Neural cell (in vitro differentiated cells): ENCODE data around the gene RERE. TPM values are rescaled to one million over a fixed set of nuclear protein-coding genes. Genes with fewer than 3 reads are reported as not detected.

Experiments used
- H2AFZ ChIP-seq: fragments of 200-600, 300-800 bp; sonication (generic), shearing (Covaris generic); 2 replicates; pipeline ENCODE4 v1.6.0; 2014; ENCODE audit warnings: low read depth, mild to moderate bottlenecking, antibody characterized with exemption, low read length, moderate library complexity
- H3F3A ChIP-seq: fragments of 200-600 bp; shearing (Covaris generic); 2 replicates; pipeline ENCODE4 v1.6.1; 2016; ENCODE audit warnings: mild to moderate bottlenecking, moderate library complexity, mixed read lengths, antibody characterized with exemption, low read length; ENCODE audit not compliant: insufficient read depth, poor library complexity, severe bottlenecking
- H3K27ac ChIP-seq: fragments of 200-600, 300-800 bp; sonication (generic), shearing (Covaris generic); 2 replicates; pipeline ENCODE4 v1.5.1; 2014; ENCODE audit warnings: mild to moderate bottlenecking, low read length, moderate library complexity
- H3K27me3 ChIP-seq: fragments of 300-800, 200-600 bp; sonication (generic), shearing (Covaris generic); 2 replicates; pipeline ENCODE4 v1.6.0; 2014; ENCODE audit warnings: mild to moderate bottlenecking, low read depth, low read length, moderate library complexity; ENCODE audit not compliant: insufficient read depth
- H3K36me3 ChIP-seq: fragments of 300-800, 200-600 bp; sonication (generic), shearing (Covaris generic); 2 replicates; pipeline ENCODE4 v1.5.1; 2014; ENCODE audit warnings: mild to moderate bottlenecking, antibody characterized with exemption, low read length, moderate library complexity; ENCODE audit not compliant: insufficient read depth
- H3K4me2 ChIP-seq: fragments of 300-800, 200-600 bp; sonication (generic), shearing (Covaris generic); 2 replicates; pipeline ENCODE4 v1.6.0; 2014; ENCODE audit warnings: mild to moderate bottlenecking, low read length
- H3K4me3 ChIP-seq: fragments of 300-800, 200-600 bp; sonication (generic), shearing (Covaris generic); 2 replicates; pipeline ENCODE4 v1.5.1; 2014; ENCODE audit warnings: mild to moderate bottlenecking, low read length, moderate library complexity
- H3K79me2 ChIP-seq: fragments of 200-600 bp; shearing (Covaris generic); replicated peaks from 2 replicates; pipeline ENCODE4 v1.6.0; 2014; ENCODE audit warnings: mild to moderate bottlenecking, low read length, moderate library complexity; ENCODE audit not compliant: insufficient read depth
- H3K9ac ChIP-seq: fragments of 300-800, 200-600 bp; sonication (generic), shearing (Covaris generic); 2 replicates; pipeline ENCODE4 v1.6.1; 2016; ENCODE audit warnings: mild to moderate bottlenecking, low read length, mixed read lengths
- H3K9me2 ChIP-seq: fragments of 200-600 bp; shearing (Covaris generic); 2 replicates; pipeline ENCODE4 v1.6.1; 2016; ENCODE audit warnings: mild to moderate bottlenecking, low read length, mixed read lengths; ENCODE audit not compliant: insufficient read depth
- H3K9me3 ChIP-seq: fragments of 200-600, 300-800 bp; sonication (generic), shearing (Covaris generic); 2 replicates; pipeline ENCODE4 v1.6.1; 2016; ENCODE audit warnings: mild to moderate bottlenecking, mixed run types, low read length, moderate library complexity, mixed read lengths
- H4K20me1 ChIP-seq: fragments of 200-600 bp; shearing (Covaris generic); 2 replicates; pipeline ENCODE4 v1.6.1; 2016; ENCODE audit warnings: mild to moderate bottlenecking, mixed run types; ENCODE audit not compliant: insufficient read depth
- EP300 ChIP-seq: fragments of 450-650 bp; conservative IDR thresholded peaks from 2 replicates; pipeline ENCODE4 v1.6.1; 2014; ENCODE audit warnings: antibody characterized with exemption, mild to moderate bottlenecking, moderate library complexity; ENCODE audit not compliant: poor library complexity, severe bottlenecking
- EZH2 ChIP-seq: fragments of 200-600, 300-800 bp; shearing (Covaris generic), sonication (generic); IDR thresholded peaks from 2 replicates; pipeline ENCODE4 v1.6.1; 2014; ENCODE audit warnings: antibody characterized with exemption, low read length, borderline replicate concordance, mild to moderate bottlenecking; ENCODE audit not compliant: insufficient read depth, poor library complexity, severe bottlenecking
- MXI1 ChIP-seq: fragments of 450-650 bp; conservative IDR thresholded peaks from 2 replicates; pipeline ENCODE4 v1.6.1; 2014; ENCODE audit warnings: antibody characterized with exemption, mild to moderate bottlenecking; ENCODE audit not compliant: poor library complexity, severe bottlenecking
- POLR2AphosphoS5 ChIP-seq: IDR thresholded peaks from 2 replicates; pipeline ENCODE4 v1.6.1; 2012
- RAD21 ChIP-seq: fragments of 450-650 bp; conservative IDR thresholded peaks from 2 replicates; pipeline ENCODE4 v1.6.1; 2014; ENCODE audit warnings: antibody characterized with exemption, mild to moderate bottlenecking, moderate library complexity
- SMC3 ChIP-seq: fragments of 450-650 bp; conservative IDR thresholded peaks from 2 replicates; pipeline ENCODE4 v1.6.1; 2014; ENCODE audit warnings: antibody characterized with exemption, mild to moderate bottlenecking, moderate library complexity; ENCODE audit not compliant: poor library complexity
- TAF1 ChIP-seq: IDR thresholded peaks from 2 replicates; pipeline ENCODE4 v1.6.1; 2012; ENCODE audit warnings: low read depth
- polyA plus RNA-seq: library from polyadenylated mRNA; depleted of rRNA; stranded (reverse); fragments of >200 nt; gene quantifications from 2 replicates; pipeline ENCODE4 v1.2.3, GENCODE V29; 2014
- TF ChIP-seq, protein P1 (sequence below): fragments of 450-650 bp; IDR thresholded peaks from 2 replicates; pipeline ENCODE4 v1.5.1; 2014; ENCODE audit warnings: antibody characterized with exemption, mild to moderate bottlenecking, moderate library complexity; ENCODE audit not compliant: poor library complexity, severe bottlenecking
- TF ChIP-seq, protein P2 (sequence below): IDR thresholded peaks from 2 replicates; pipeline ENCODE4 v1.6.1; 2012; ENCODE audit warnings: borderline replicate concordance

The RERE gene
- polyA plus RNA-seq, 1 donor from 2014 or later, result 21.0 TPM

DNA sequence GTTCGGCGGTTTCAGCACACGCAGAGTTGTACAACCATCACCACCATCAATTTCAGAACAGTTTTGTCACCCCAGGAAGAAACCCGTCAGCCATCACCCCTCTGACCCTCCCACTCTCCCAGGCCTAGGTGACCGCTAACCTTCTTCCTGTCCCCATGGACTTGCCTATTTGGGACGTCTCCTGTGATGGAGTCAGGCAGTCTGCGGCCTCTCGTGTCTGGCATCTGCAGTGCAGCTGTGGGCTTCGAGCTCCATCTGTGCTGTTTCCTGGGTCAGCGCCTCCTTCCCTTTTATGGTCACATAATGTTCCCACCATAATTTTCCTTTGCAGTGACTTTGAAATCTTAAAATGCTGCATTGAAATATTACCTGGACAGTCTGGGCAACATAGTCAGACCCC is 475.1 kb downstream of the RERE start:
- H3F3A ChIP-seq, result no peaks in the 10 kb centered on the region
- H3K4me2 ChIP-seq, result no peak overlapping the region
- no peaks in the 10 kb centered on the region for H3K27me3 ChIP-seq
- no peak overlapping the region for H2AFZ ChIP-seq
- TF ChIP-seq RAD21 (no peak), TAF1 (no peak), EP300 (no peak), MXI1 (no peak), POLR2AphosphoS5 (no peak)
- TF ChIP-seq, protein P1, sequence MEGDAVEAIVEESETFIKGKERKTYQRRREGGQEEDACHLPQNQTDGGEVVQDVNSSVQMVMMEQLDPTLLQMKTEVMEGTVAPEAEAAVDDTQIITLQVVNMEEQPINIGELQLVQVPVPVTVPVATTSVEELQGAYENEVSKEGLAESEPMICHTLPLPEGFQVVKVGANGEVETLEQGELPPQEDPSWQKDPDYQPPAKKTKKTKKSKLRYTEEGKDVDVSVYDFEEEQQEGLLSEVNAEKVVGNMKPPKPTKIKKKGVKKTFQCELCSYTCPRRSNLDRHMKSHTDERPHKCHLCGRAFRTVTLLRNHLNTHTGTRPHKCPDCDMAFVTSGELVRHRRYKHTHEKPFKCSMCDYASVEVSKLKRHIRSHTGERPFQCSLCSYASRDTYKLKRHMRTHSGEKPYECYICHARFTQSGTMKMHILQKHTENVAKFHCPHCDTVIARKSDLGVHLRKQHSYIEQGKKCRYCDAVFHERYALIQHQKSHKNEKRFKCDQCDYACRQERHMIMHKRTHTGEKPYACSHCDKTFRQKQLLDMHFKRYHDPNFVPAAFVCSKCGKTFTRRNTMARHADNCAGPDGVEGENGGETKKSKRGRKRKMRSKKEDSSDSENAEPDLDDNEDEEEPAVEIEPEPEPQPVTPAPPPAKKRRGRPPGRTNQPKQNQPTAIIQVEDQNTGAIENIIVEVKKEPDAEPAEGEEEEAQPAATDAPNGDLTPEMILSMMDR, result no peak
- no peaks in the 10 kb centered on the region for H3K9me3 ChIP-seq
- H3K79me2 ChIP-seq, result no peaks in the 10 kb centered on the region
- peaks cover 9% of the 10 kb centered on the region for H3K36me3 ChIP-seq
- no peaks in the 10 kb centered on the region for H4K20me1 ChIP-seq
- no peaks in the 10 kb centered on the region for H3K9me2 ChIP-seq
- no peak overlapping the region for H3K27ac ChIP-seq
- H3K9ac ChIP-seq, result no peak overlapping the region
- H3K4me3 ChIP-seq, result no peak overlapping the region

DNA sequence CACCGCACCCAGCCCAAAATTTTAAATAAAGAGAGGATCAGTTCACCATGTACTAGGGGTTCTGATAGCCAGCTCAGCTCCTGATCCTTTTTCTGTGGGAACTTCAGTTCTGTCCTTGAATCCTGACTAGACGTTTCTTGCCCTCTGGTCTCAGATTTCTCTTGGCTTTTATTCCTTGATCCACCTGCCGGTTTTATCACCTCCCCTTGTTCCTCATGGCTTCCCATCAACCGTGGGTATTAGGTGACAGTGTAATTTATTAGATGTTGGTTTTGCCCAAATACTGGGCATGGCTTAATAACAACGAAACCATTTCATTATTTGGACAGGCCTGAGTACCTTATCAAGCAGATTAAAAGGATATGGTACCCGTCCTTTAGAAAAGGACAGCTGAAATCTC is 477.0 kb downstream of the RERE start:
- no peaks in the 10 kb centered on the region for H3K27me3 ChIP-seq
- peaks cover 9% of the 10 kb centered on the region for H3K36me3 ChIP-seq
- H4K20me1 ChIP-seq, result no peaks in the 10 kb centered on the region

More for the DNA sequence above, 477.0 kb downstream of the RERE start:
- no peaks in the 10 kb centered on the region for H3K9me3 ChIP-seq
- H2AFZ ChIP-seq, result no peak overlapping the region
- no peak overlapping the region for H3K4me3 ChIP-seq
- H3K4me2 ChIP-seq, result no peak overlapping the region
- no peaks in the 10 kb centered on the region for H3F3A ChIP-seq
- H3K27ac ChIP-seq, result no peak overlapping the region
- no peaks in the 10 kb centered on the region for H3K79me2 ChIP-seq
- H3K9ac ChIP-seq, result no peak overlapping the region
- no peaks in the 10 kb centered on the region for H3K9me2 ChIP-seq
- TF ChIP-seq TAF1 (no peak), RAD21 (no peak), MXI1 (no peak), EZH2 (no peak), EP300 (no peak), SMC3 (no peak)
- TF ChIP-seq, protein P2, sequence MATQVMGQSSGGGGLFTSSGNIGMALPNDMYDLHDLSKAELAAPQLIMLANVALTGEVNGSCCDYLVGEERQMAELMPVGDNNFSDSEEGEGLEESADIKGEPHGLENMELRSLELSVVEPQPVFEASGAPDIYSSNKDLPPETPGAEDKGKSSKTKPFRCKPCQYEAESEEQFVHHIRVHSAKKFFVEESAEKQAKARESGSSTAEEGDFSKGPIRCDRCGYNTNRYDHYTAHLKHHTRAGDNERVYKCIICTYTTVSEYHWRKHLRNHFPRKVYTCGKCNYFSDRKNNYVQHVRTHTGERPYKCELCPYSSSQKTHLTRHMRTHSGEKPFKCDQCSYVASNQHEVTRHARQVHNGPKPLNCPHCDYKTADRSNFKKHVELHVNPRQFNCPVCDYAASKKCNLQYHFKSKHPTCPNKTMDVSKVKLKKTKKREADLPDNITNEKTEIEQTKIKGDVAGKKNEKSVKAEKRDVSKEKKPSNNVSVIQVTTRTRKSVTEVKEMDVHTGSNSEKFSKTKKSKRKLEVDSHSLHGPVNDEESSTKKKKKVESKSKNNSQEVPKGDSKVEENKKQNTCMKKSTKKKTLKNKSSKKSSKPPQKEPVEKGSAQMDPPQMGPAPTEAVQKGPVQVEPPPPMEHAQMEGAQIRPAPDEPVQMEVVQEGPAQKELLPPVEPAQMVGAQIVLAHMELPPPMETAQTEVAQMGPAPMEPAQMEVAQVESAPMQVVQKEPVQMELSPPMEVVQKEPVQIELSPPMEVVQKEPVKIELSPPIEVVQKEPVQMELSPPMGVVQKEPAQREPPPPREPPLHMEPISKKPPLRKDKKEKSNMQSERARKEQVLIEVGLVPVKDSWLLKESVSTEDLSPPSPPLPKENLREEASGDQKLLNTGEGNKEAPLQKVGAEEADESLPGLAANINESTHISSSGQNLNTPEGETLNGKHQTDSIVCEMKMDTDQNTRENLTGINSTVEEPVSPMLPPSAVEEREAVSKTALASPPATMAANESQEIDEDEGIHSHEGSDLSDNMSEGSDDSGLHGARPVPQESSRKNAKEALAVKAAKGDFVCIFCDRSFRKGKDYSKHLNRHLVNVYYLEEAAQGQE, result no peak
- TF ChIP-seq, protein P1, result no peak
